Measurements from ENCODE around the gene HOPX. TPM values are rescaled to one million over a fixed set of nuclear protein-coding genes. Genes with fewer than 3 reads are reported as not detected.

Gene HOPX, protein sequence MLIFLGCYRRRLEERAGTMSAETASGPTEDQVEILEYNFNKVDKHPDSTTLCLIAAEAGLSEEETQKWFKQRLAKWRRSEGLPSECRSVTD
- total RNA-seq (2022) (0.21 TPM in 1 of 2 replicates, not detected in the other), Bru-seq, nascent RNA (percentile 21 among the genes with signal in this experiment), BruChase-seq, experiment 1, labeled RNA remaining after a 2-hour chase (percentile 3 among the genes with signal in this experiment), BruChase-seq, experiment 2, labeled RNA remaining after a 6-hour chase (percentile 8 among the genes with signal in this experiment)
- long read RNA-seq: 0 reads

DNA sequence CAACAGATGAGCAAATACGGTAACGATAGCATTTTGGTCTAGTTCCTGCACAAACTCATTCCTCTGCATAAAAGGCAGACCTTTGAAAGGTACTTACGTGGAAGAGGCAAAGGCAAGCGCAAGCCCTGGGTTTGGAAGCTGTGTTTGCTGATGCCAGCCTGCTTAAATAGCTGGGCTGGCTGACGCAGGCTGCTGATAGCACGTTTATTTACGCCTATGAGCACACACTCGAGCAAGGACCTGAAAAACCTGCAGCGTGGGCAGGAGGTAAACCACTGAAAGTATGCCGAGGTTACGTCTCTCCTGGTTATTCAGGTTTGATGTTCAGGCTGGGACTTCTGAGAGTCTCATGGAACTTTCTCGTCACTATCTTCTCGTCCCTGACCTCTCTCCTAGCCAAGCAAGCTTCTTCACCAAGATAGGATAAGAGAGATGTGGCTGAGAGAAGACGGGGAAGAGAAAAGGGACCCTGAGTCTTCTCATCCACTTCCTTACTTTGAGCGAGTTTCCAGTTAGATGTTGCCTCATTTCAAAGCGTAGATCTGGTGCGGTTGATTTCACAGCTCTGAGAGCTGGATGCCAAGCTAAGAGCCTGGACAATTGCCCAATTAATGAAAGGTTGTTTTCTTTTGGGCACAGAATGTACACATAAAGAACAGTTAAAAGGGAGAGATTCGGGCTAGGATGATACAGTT lies at the start of gene HOPX:
TSS of gene HOPX (minus strand) at position 139 of the 695 bp plus-strand sequence. CDS start 23,480 bp downstream, outside the sequence.
- H3K4me3 ChIP-seq (ENCODE audit: low read depth, low read length): 0 out of 2 replicates have a peak within 1 kb of the TSS, but pooled peaks have one; percentile 5
- peak in 1 of 2 experiments; percentile 52 for DNase-seq
- H3K27me3 ChIP-seq (replicated peaks; ENCODE audit: control insufficient read depth, insufficient read depth, low read length): no peaks in the 10 kb centered on the region
- peaks cover 10% of the 10 kb centered on the region; the same call in 1 of the 2 replicates for H3K4me1 ChIP-seq
- Mint-ChIP-seq H3K27me3 (ENCODE audit: insufficient read depth, unreplicated experiment) (no peaks in the 10 kb centered on the region), H3K36me3 (ENCODE audit: insufficient read depth, unreplicated experiment) (no peaks in the 10 kb centered on the region), H3K27ac (ENCODE audit: unreplicated experiment) (no peak within 1 kb of the TSS), H3K4me1 (ENCODE audit: low read depth, unreplicated experiment) (peaks cover 25% of the 10 kb centered on the region), H3K4me3 (ENCODE audit: unreplicated experiment) (peak within 1 kb of the TSS; percentile 45), H3K9me3 (ENCODE audit: unreplicated experiment) (no peaks in the 10 kb centered on the region)
- BruUV-seq (replicated peaks): no TSS peak
- POLR2A ChIA-PET: no interaction called here
- H3K9me3 ChIP-seq: no peaks in the 10 kb centered on the region
- intact Hi-C loops (cut with micrococcal nuclease; ENCODE audit: unreplicated experiment): no loop called here
- no peaks in the 10 kb centered on the region for H3K36me3 ChIP-seq (ENCODE audit: control insufficient read depth, insufficient read depth, low read length)
- CTCF ChIA-PET: interaction anchor here (1.2 to 1.8 kb wide), 2 partner anchors 105 to 119 kb away, joined by 3 to 10 read pairs; no protein-coding TSS in a partner anchor
- TF ChIP-seq, protein P1, sequence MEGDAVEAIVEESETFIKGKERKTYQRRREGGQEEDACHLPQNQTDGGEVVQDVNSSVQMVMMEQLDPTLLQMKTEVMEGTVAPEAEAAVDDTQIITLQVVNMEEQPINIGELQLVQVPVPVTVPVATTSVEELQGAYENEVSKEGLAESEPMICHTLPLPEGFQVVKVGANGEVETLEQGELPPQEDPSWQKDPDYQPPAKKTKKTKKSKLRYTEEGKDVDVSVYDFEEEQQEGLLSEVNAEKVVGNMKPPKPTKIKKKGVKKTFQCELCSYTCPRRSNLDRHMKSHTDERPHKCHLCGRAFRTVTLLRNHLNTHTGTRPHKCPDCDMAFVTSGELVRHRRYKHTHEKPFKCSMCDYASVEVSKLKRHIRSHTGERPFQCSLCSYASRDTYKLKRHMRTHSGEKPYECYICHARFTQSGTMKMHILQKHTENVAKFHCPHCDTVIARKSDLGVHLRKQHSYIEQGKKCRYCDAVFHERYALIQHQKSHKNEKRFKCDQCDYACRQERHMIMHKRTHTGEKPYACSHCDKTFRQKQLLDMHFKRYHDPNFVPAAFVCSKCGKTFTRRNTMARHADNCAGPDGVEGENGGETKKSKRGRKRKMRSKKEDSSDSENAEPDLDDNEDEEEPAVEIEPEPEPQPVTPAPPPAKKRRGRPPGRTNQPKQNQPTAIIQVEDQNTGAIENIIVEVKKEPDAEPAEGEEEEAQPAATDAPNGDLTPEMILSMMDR (IDR thresholded peaks at IDR 0.05; ENCODE audit: insufficient read depth in 1 of 2, low read depth in 1 of 2, low read length in 1 of 2, severe bottlenecking in 1 of 2, unreplicated experiment in 1 of 2): no peak

DNA sequence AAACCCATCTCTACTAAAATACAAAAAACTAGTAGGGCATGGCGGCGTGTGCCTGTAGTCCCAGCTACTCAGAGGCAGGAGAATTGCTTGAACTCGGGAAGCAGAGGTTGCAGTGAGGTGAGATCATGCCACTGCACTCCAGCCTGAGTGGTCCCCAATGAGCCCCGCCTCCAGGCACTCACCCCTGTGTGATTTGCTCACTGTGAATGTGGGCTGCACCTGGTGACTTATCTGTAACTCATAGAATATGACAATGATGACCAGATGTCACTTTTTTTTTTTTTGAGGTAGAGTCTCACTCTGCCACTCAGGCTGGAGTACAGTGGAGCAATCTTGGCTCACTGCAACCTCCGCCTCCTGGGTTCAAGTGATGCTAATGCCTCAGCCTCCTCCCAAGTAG lies 49.0 kb upstream of the HOPX start:
- H3K4me1 Mint-ChIP-seq (ENCODE audit: low read depth, unreplicated experiment): peaks cover 33% of the 10 kb centered on the region
- no peaks in the 10 kb centered on the region for H3K27me3 Mint-ChIP-seq (ENCODE audit: insufficient read depth, unreplicated experiment)
- TF ChIP-seq, protein P1 (IDR thresholded peaks at IDR 0.05; ENCODE audit: insufficient read depth in 1 of 2, low read depth in 1 of 2, low read length in 1 of 2, severe bottlenecking in 1 of 2, unreplicated experiment in 1 of 2): no peak
- ChIA-PET POLR2A (no interaction called here), CTCF (no interaction called here)
- no TSS peak for BruUV-seq (replicated peaks)
- Histone ChIP-seq H3K9me3 (no peaks in the 10 kb centered on the region), H3K27me3 (replicated peaks; ENCODE audit: control insufficient read depth, insufficient read depth, low read length) (no peaks in the 10 kb centered on the region), H3K4me1 (peaks cover 9% of the 10 kb centered on the region), H3K36me3 (ENCODE audit: control insufficient read depth, insufficient read depth, low read length) (no peaks in the 10 kb centered on the region), H3K4me3 (ENCODE audit: low read depth, low read length) (no peak overlapping the region)
- no peaks in the 10 kb centered on the region for H3K36me3 Mint-ChIP-seq (ENCODE audit: insufficient read depth, unreplicated experiment)
- H3K27ac Mint-ChIP-seq (ENCODE audit: unreplicated experiment): no peak overlapping the region
- intact Hi-C loops (cut with micrococcal nuclease; ENCODE audit: unreplicated experiment): no loop called here
- no peak overlapping the region for H3K4me3 Mint-ChIP-seq (ENCODE audit: unreplicated experiment)
- no peak for DNase-seq
- H3K9me3 Mint-ChIP-seq (ENCODE audit: unreplicated experiment): peaks cover under 1% of the 10 kb centered on the region

GRCh38 chr4:56728512-56728911 lies 47.4 kb upstream of the HOPX start:
- Histone ChIP-seq H3K9me3 (no peaks in the 10 kb centered on the region), H3K36me3 (ENCODE audit: control insufficient read depth, insufficient read depth, low read length) (no peaks in the 10 kb centered on the region), H3K27me3 (replicated peaks; ENCODE audit: control insufficient read depth, insufficient read depth, low read length) (no peaks in the 10 kb centered on the region), H3K4me3 (ENCODE audit: low read depth, low read length) (no peak overlapping the region), H3K4me1 (peaks cover 9% of the 10 kb centered on the region)
- Mint-ChIP-seq H3K9me3 (ENCODE audit: unreplicated experiment) (no peaks in the 10 kb centered on the region), H3K4me3 (ENCODE audit: unreplicated experiment) (no peak overlapping the region), H3K27me3 (ENCODE audit: insufficient read depth, unreplicated experiment) (no peaks in the 10 kb centered on the region), H3K4me1 (ENCODE audit: low read depth, unreplicated experiment) (peaks cover 33% of the 10 kb centered on the region), H3K36me3 (ENCODE audit: insufficient read depth, unreplicated experiment) (no peaks in the 10 kb centered on the region), H3K27ac (ENCODE audit: unreplicated experiment) (no peak overlapping the region)
- ChIA-PET POLR2A (no interaction called here), CTCF (no interaction called here)
- no TSS peak for BruUV-seq (replicated peaks)
- TF ChIP-seq, protein P1 (IDR thresholded peaks at IDR 0.05; ENCODE audit: insufficient read depth in 1 of 2, low read depth in 1 of 2, low read length in 1 of 2, severe bottlenecking in 1 of 2, unreplicated experiment in 1 of 2): no peak
- intact Hi-C loops (cut with micrococcal nuclease; ENCODE audit: unreplicated experiment): no loop called here
- peak; percentile 34 to 59 for DNase-seq

Data from Caco-2 (cell line).